ENCODE measurements around the gene MGAT4A. TPM values are rescaled to one million over a fixed set of nuclear protein-coding genes. Genes with fewer than 3 reads are reported as not detected.

The MGAT4A gene
- total and polyA plus RNA-seq, 10 of the 15 experiments (the other 5 are each of a cell fraction or from before 2014, with no cell fraction given) = 4.3 to 23.4 (median 13.6) TPM

DNA sequence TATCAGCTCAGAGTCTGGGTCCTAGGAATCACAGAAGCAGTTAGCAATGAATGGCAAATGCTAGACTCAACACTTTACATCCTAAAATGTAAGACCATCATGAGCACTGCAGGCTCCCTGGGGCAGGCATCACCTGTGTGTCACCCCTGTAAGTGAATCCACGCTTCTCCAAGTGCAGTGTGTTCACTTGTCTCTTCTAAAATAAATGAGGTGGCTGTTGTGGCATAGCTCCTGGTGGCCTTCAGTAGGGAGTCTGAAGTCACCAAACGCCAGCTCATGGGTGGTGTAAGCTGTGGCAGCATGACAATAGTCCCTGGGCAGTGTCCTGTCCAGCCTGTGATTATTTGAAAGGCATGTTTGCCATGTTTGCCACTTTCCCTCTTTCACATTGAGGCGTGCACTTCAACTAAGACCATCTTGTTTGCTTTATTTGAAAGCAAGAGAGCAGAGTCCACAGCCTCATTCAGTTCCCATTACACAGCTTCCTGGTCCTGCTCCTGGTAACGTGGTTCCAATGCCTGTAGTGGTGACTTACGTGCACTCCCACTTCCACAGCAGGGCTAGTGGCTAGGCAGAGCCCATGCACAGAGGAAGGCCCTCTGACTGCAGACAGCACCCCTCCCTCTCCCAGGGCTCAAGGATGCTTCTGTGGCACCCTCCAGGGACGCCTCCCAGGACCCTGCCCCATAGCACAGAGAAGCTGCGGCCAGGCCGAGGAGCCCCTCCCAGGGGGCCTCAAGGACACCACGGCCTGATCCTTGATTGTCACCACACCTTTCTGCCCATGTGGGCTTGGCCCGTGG lies 146.9 kb downstream of the MGAT4A start:
- ChIA-PET SMC1A (ENCODE audit: uncharacterized antibody, unreplicated experiment) (interaction anchor here (0.8 kb wide), 1 partner anchor 123 kb away, joined by 3 read pairs; no protein-coding TSS in a partner anchor), RAD21 (ENCODE audit: unreplicated experiment) (interaction anchor here (0.9 kb wide), 1 partner anchor 14 kb away, joined by 5 read pairs; no protein-coding TSS in a partner anchor), CTCF (interaction anchor here (1.1 to 1.2 kb wide), 2 partner anchors 15 to 17 kb away, joined by 3 to 4 read pairs; no protein-coding TSS in a partner anchor), POLR2A (no interaction called here)
- H3K4me1 ChIP-seq (ENCODE audit: control insufficient read depth, insufficient read depth, low read length) = peaks cover 8% of the 10 kb centered on the region; the same call in 1 of the 2 replicates
- in situ Hi-C loops (cut with MboI) (no loop called here), intact Hi-C loops (cut with micrococcal nuclease; ENCODE audit: unreplicated experiment) (loop anchor here (10.0 kb wide), 1 partner anchor 481 kb away; no protein-coding TSS in a partner anchor)
- FAIRE-seq (no peak), ATAC-seq (no peak), DNase-seq (ENCODE audit: low read depth, low spot score) (no peak)
- H3K36me3 ChIP-seq (ENCODE audit: control insufficient read depth in 2 of 2, insufficient read depth in 2 of 2, low read length in 1 of 2) = peaks cover 28 to 31% of the 10 kb centered on the region in 2 experiments
- no peaks in the 10 kb centered on the region for H3K27me3 ChIP-seq (replicated peaks in 1 of 2; ENCODE audit: control insufficient read depth in 2 of 2, insufficient read depth in 2 of 2, low read length in 1 of 2)
- H3K79me2 ChIP-seq (ENCODE audit: control insufficient read depth, insufficient read depth, low read length) = no peaks in the 10 kb centered on the region
- H3K4me3 ChIP-seq = no peak overlapping the region
- no peaks in the 10 kb centered on the region for H3K9me3 ChIP-seq (replicated peaks; ENCODE audit: control insufficient read depth, insufficient read depth, low read length)
- BruUV-seq (replicated peaks) = no TSS peak
- H3K9ac ChIP-seq (ENCODE audit: control insufficient read depth, insufficient read depth, low read length) = no peak overlapping the region
- no peak overlapping the region for H3K27ac ChIP-seq (ENCODE audit: control insufficient read depth, insufficient read depth)
- no peak overlapping the region for H3K4me2 ChIP-seq (ENCODE audit: control insufficient read depth, insufficient read depth)
- H4K20me1 ChIP-seq (ENCODE audit: control insufficient read depth, insufficient read depth) = no peaks in the 10 kb centered on the region; the same call in 1 of the 2 replicates
- 80% methylated on average over 10 of the region's 10 CpGs for WGBS (ENCODE audit: insufficient coverage, insufficient replicate concordance, low lambda C conversion rate, missing lambda C conversion rate)
- no peak overlapping the region for H2AFZ ChIP-seq (ENCODE audit: control insufficient read depth, low read depth, low read length)
- TF ChIP-seq RAD21 (IDR thresholded peaks at IDR 0.05; ENCODE audit: insufficient read depth, low read depth, low read length) (no peak), ZNF622 (IDR thresholded peaks at IDR 0.05) (no peak), RBBP5 (conservative IDR thresholded peaks at IDR 0.05) (no peak), ZSCAN29 (IDR thresholded peaks at IDR 0.05) (no peak), YY1 (IDR thresholded peaks at IDR 0.05; ENCODE audit: low read depth, low read length) (no peak), HCFC1 (IDR thresholded peaks at IDR 0.05; ENCODE audit: low read length) (no peak), SMAD1 (IDR thresholded peaks at IDR 0.05; ENCODE audit: low read depth, partially characterized antibody) (no peak), YBX1 (IDR thresholded peaks at IDR 0.05) (no peak), HSF1 (IDR thresholded peaks at IDR 0.05; ENCODE audit: low read depth, low read length) (no peak), ZZZ3 (IDR thresholded peaks at IDR 0.05; ENCODE audit: control insufficient read depth, insufficient read length, low read depth) (no peak), RUNX3 (IDR thresholded peaks at IDR 0.05; ENCODE audit: low read length) (no peak), NRF1 (conservative IDR thresholded peaks at IDR 0.05; ENCODE audit: low read depth, low read length) (no peak), SIX5 (IDR thresholded peaks at IDR 0.05; ENCODE audit: low read depth, low read length, severe bottlenecking) (no peak), NFYA (IDR thresholded peaks at IDR 0.05; ENCODE audit: borderline replicate concordance, low read depth, low read length) (no peak), KDM1A (IDR thresholded peaks at IDR 0.05; ENCODE audit: borderline replicate concordance) (no peak)
- TF ChIP-seq, protein P1, sequence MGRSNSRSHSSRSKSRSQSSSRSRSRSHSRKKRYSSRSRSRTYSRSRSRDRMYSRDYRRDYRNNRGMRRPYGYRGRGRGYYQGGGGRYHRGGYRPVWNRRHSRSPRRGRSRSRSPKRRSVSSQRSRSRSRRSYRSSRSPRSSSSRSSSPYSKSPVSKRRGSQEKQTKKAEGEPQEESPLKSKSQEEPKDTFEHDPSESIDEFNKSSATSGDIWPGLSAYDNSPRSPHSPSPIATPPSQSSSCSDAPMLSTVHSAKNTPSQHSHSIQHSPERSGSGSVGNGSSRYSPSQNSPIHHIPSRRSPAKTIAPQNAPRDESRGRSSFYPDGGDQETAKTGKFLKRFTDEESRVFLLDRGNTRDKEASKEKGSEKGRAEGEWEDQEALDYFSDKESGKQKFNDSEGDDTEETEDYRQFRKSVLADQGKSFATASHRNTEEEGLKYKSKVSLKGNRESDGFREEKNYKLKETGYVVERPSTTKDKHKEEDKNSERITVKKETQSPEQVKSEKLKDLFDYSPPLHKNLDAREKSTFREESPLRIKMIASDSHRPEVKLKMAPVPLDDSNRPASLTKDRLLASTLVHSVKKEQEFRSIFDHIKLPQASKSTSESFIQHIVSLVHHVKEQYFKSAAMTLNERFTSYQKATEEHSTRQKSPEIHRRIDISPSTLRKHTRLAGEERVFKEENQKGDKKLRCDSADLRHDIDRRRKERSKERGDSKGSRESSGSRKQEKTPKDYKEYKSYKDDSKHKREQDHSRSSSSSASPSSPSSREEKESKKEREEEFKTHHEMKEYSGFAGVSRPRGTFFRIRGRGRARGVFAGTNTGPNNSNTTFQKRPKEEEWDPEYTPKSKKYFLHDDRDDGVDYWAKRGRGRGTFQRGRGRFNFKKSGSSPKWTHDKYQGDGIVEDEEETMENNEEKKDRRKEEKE (IDR thresholded peaks at IDR 0.05) = no peak
- TF ChIP-seq, protein P2, sequence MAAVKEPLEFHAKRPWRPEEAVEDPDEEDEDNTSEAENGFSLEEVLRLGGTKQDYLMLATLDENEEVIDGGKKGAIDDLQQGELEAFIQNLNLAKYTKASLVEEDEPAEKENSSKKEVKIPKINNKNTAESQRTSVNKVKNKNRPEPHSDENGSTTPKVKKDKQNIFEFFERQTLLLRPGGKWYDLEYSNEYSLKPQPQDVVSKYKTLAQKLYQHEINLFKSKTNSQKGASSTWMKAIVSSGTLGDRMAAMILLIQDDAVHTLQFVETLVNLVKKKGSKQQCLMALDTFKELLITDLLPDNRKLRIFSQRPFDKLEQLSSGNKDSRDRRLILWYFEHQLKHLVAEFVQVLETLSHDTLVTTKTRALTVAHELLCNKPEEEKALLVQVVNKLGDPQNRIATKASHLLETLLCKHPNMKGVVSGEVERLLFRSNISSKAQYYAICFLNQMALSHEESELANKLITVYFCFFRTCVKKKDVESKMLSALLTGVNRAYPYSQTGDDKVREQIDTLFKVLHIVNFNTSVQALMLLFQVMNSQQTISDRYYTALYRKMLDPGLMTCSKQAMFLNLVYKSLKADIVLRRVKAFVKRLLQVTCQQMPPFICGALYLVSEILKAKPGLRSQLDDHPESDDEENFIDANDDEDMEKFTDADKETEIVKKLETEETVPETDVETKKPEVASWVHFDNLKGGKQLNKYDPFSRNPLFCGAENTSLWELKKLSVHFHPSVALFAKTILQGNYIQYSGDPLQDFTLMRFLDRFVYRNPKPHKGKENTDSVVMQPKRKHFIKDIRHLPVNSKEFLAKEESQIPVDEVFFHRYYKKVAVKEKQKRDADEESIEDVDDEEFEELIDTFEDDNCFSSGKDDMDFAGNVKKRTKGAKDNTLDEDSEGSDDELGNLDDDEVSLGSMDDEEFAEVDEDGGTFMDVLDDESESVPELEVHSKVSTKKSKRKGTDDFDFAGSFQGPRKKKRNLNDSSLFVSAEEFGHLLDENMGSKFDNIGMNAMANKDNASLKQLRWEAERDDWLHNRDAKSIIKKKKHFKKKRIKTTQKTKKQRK (IDR thresholded peaks at IDR 0.05; ENCODE audit: low read depth, low read length) = no peak

Data from GM12878 (cell line).